ENCODE measurements around the gene KCNA3.

The KCNA3 gene

GRCh38 chr1:110680036-110680735, 5.4 kb upstream of the KCNA3 start:
- Histone ChIP-seq H3K4me3 (ENCODE audit: low read length in 2 of 2) (no peak overlapping the region), H3K4me1 (ENCODE audit: control insufficient read depth, insufficient read depth, low read length) (peaks cover 4% of the 10 kb centered on the region), H3K27me3 (ENCODE audit: control insufficient read depth in 1 of 2, insufficient read depth in 2 of 2, low read length in 2 of 2) (peaks cover 14 to 15% of the 10 kb centered on the region in 2 donors), H3K36me3 (ENCODE audit: control insufficient read depth in 2 of 2, insufficient read depth in 2 of 2, low read length in 2 of 2) (no peaks in the 10 kb centered on the region), H3K27ac (ENCODE audit: low read length) (no peak overlapping the region), H3K9ac (ENCODE audit: low read length in 2 of 2) (no peak overlapping the region), H3K9me3 (ENCODE audit: control insufficient read depth in 2 of 2, low read length in 2 of 2) (no peaks in the 10 kb centered on the region)

GRCh38 chr1:110677526-110677925, 2.8 kb upstream of the KCNA3 start:
- Histone ChIP-seq H3K9ac (ENCODE audit: low read length in 2 of 2) (no peak overlapping the region), H3K27me3 (ENCODE audit: control insufficient read depth in 1 of 2, insufficient read depth in 2 of 2, low read length in 2 of 2) (peaks cover 30 to 41% of the 10 kb centered on the region in 2 donors), H3K9me3 (ENCODE audit: control insufficient read depth in 2 of 2, low read length in 2 of 2) (no peaks in the 10 kb centered on the region), H3K36me3 (ENCODE audit: control insufficient read depth in 2 of 2, insufficient read depth in 2 of 2, low read length in 2 of 2) (no peaks in the 10 kb centered on the region), H3K4me1 (ENCODE audit: control insufficient read depth, insufficient read depth, low read length) (peaks cover 17% of the 10 kb centered on the region), H3K27ac (ENCODE audit: low read length) (no peak overlapping the region), H3K4me3 (ENCODE audit: low read length in 2 of 2) (no peak overlapping the region)

GRCh38 chr1:110676970-110677369, 2.2 kb upstream of the KCNA3 start:
- Histone ChIP-seq H3K9ac (ENCODE audit: low read length in 2 of 2) (no peak overlapping the region), H3K9me3 (ENCODE audit: control insufficient read depth in 2 of 2, low read length in 2 of 2) (no peaks in the 10 kb centered on the region), H3K27me3 (ENCODE audit: control insufficient read depth in 1 of 2, insufficient read depth in 2 of 2, low read length in 2 of 2) (peaks cover 34 to 45% of the 10 kb centered on the region in 2 donors), H3K4me1 (ENCODE audit: control insufficient read depth, insufficient read depth, low read length) (peaks cover 17% of the 10 kb centered on the region), H3K36me3 (ENCODE audit: control insufficient read depth in 2 of 2, insufficient read depth in 2 of 2, low read length in 2 of 2) (no peaks in the 10 kb centered on the region), H3K4me3 (ENCODE audit: low read length in 2 of 2) (no peak overlapping the region), H3K27ac (ENCODE audit: low read length) (no peak overlapping the region)

DNA sequence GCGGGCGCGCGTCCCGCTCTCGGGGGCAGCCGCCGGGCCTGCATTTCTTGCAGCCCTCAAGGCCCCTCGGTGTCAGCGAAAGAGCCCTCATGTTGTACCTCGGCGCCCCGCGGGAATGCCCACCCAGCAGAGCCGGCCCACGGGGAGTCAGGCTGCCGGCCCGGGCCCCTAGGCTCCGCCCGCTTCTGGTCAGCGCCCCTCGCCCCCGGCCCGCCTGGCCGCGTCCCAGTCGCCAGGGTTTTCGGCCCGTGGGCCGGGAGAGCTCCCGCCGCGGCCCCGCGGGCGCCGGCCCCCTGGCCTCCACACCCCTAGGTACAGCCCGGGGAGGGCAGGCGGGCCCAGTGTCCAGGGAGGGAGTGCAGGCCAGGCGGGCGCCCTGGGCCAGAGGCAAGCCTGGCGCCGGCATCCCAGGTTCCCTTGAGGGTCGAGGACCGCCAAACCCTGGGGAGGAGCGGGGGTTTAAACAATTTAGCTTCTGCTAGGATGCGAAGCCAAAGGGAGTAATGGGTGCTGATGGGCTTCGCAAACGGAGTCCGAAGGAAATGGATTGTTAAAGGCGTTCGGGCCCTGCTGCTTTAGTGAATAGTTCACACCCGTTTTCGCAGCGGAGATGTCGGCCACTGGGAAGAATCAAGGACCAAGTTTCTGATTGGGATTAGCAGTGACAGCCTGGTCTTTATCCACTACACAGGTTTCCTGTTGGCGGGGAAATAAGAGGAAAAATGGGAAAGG, 486 bp upstream of the KCNA3 start:
- Histone ChIP-seq H3K4me3 (ENCODE audit: low read length in 2 of 2) (peak overlapping the region in 1 of 2 donors; percentile 69), H3K9ac (ENCODE audit: low read length in 2 of 2) (no peak overlapping the region), H3K4me1 (ENCODE audit: control insufficient read depth, insufficient read depth, low read length) (peaks cover 17% of the 10 kb centered on the region), H3K9me3 (ENCODE audit: control insufficient read depth in 2 of 2, low read length in 2 of 2) (no peaks in the 10 kb centered on the region), H3K27ac (ENCODE audit: low read length) (no peak overlapping the region), H3K36me3 (ENCODE audit: control insufficient read depth in 2 of 2, insufficient read depth in 2 of 2, low read length in 2 of 2) (no peaks in the 10 kb centered on the region), H3K27me3 (ENCODE audit: control insufficient read depth in 1 of 2, insufficient read depth in 2 of 2, low read length in 2 of 2) (peaks cover 36 to 47% of the 10 kb centered on the region in 2 donors)

GRCh38 chr1:110673805-110674336, 869 bp downstream of the KCNA3 start:
- Histone ChIP-seq H3K27me3 (ENCODE audit: control insufficient read depth in 1 of 2, insufficient read depth in 2 of 2, low read length in 2 of 2) (peaks cover 36 to 47% of the 10 kb centered on the region in 2 donors), H3K4me1 (ENCODE audit: control insufficient read depth, insufficient read depth, low read length) (peaks cover 17% of the 10 kb centered on the region), H3K36me3 (ENCODE audit: control insufficient read depth in 2 of 2, insufficient read depth in 2 of 2, low read length in 2 of 2) (no peaks in the 10 kb centered on the region), H3K4me3 (ENCODE audit: low read length in 2 of 2) (peak overlapping the region; percentile 36 to 69), H3K9ac (ENCODE audit: low read length in 2 of 2) (no peak overlapping the region), H3K9me3 (ENCODE audit: control insufficient read depth in 2 of 2, low read length in 2 of 2) (no peaks in the 10 kb centered on the region), H3K27ac (ENCODE audit: low read length) (no peak overlapping the region)

DNA sequence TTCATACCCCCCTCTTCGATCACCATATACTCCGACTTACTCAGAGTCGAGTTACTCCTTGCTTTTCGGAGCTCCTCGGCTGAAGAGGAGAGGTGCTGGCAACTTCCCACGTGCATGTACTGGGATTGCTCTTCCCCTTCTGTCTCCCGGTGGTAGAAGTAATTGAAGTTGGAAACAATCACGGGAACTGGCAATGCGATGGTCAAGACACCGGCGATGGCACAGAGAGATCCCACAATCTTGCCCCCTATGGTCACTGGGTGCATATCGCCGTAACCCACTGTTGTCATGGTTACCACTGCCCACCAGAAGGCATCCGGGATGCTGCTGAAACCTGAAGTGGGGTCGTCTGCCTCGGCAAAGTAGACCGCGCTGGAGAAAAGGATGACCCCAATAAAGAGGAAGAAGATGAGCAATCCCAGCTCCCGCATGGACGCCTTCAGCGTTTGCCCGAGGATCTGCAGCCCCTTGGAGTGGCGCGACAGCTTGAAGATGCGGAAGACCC, 1.5 kb downstream of the KCNA3 start:
- Histone ChIP-seq H3K4me3 (ENCODE audit: low read length in 2 of 2) (no peak overlapping the region), H3K27ac (ENCODE audit: low read length) (no peak overlapping the region), H3K9me3 (ENCODE audit: control insufficient read depth in 2 of 2, low read length in 2 of 2) (no peaks in the 10 kb centered on the region), H3K4me1 (ENCODE audit: control insufficient read depth, insufficient read depth, low read length) (peaks cover 17% of the 10 kb centered on the region), H3K36me3 (ENCODE audit: control insufficient read depth in 2 of 2, insufficient read depth in 2 of 2, low read length in 2 of 2) (no peaks in the 10 kb centered on the region), H3K27me3 (ENCODE audit: control insufficient read depth in 1 of 2, insufficient read depth in 2 of 2, low read length in 2 of 2) (peaks cover 36 to 47% of the 10 kb centered on the region in 2 donors), H3K9ac (ENCODE audit: low read length in 2 of 2) (no peak overlapping the region)

- no peaks in the 10 kb centered on the region for H3K36me3 ChIP-seq (ENCODE audit: control insufficient read depth in 2 of 2, insufficient read depth in 2 of 2, low read length in 2 of 2)
- H3K27me3 ChIP-seq (ENCODE audit: control insufficient read depth in 1 of 2, insufficient read depth in 2 of 2, low read length in 2 of 2) = peaks cover 36 to 47% of the 10 kb centered on the region in 2 donors
- no peak overlapping the region for H3K27ac ChIP-seq (ENCODE audit: low read length)
- H3K4me3 ChIP-seq (ENCODE audit: low read length in 2 of 2) = no peak overlapping the region
- no peak overlapping the region for H3K9ac ChIP-seq (ENCODE audit: low read length in 2 of 2)
- H3K4me1 ChIP-seq (ENCODE audit: control insufficient read depth, insufficient read depth, low read length) = peaks cover 17% of the 10 kb centered on the region
- H3K9me3 ChIP-seq (ENCODE audit: control insufficient read depth in 2 of 2, low read length in 2 of 2) = no peaks in the 10 kb centered on the region
Measured at GRCh38 chr1:110672753-110673108, 2.0 kb downstream of the KCNA3 start.

DNA sequence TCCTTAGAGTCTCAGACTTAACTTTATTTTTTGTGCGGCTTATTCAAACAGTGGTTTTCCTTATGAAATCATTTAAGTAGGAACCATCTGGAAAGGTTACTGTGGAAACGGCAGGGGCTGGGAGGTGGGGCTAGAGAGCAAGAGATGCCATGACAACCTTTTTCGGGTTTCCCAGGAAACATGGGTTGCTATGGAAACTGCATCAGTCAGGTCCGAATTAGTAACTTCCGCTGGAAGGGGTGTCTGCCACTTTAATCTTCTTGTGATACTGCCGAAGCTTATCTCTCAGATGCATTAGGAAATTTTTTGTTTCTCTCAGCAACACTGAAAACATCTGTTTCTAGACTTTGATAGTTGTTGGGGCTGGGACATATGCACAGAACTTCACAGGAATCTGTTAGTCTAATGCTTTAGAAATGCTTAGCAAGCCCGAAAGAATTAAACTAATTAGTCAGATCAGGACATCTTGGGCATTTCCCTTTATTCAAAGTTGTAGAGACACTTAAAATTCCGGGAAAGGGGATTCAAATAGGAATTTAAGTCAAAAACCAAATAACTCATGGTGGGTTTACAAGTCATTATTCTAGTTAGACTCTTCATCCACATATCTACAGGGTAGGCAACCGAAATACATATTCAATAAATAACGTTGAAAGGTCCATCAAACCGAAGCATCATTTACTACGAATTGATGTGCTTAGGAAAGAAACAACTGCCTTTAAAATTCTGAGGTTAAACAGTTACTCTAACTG, 2.6 kb downstream of the KCNA3 start:
- Histone ChIP-seq H3K4me1 (ENCODE audit: control insufficient read depth, insufficient read depth, low read length) (peaks cover 17% of the 10 kb centered on the region), H3K27ac (ENCODE audit: low read length) (no peak overlapping the region), H3K9me3 (ENCODE audit: control insufficient read depth in 2 of 2, low read length in 2 of 2) (no peaks in the 10 kb centered on the region), H3K27me3 (ENCODE audit: control insufficient read depth in 1 of 2, insufficient read depth in 2 of 2, low read length in 2 of 2) (peaks cover 33 to 47% of the 10 kb centered on the region in 2 donors), H3K4me3 (ENCODE audit: low read length in 2 of 2) (no peak overlapping the region), H3K36me3 (ENCODE audit: control insufficient read depth in 2 of 2, insufficient read depth in 2 of 2, low read length in 2 of 2) (no peaks in the 10 kb centered on the region), H3K9ac (ENCODE audit: low read length in 2 of 2) (no peak overlapping the region)

GRCh38 chr1:110671361-110671760, 3.4 kb downstream of the KCNA3 start:
- H3K27ac ChIP-seq (ENCODE audit: low read length) = no peak overlapping the region
- H3K4me3 ChIP-seq (ENCODE audit: low read length in 2 of 2) = no peak overlapping the region
- peaks cover 30 to 43% of the 10 kb centered on the region in 2 donors for H3K27me3 ChIP-seq (ENCODE audit: control insufficient read depth in 1 of 2, insufficient read depth in 2 of 2, low read length in 2 of 2)

GRCh38 chr1:110668549-110668948, 6.2 kb downstream of the KCNA3 start:
- Histone ChIP-seq H3K27ac (ENCODE audit: low read length) (no peak overlapping the region), H3K4me3 (ENCODE audit: low read length in 2 of 2) (no peak overlapping the region), H3K27me3 (ENCODE audit: control insufficient read depth in 1 of 2, insufficient read depth in 2 of 2, low read length in 2 of 2) (peaks cover 17 to 19% of the 10 kb centered on the region in 2 donors)

More at GRCh38 chr1:110671361-110671760, 3.4 kb downstream of the KCNA3 start:
- Histone ChIP-seq H3K9ac (ENCODE audit: low read length in 2 of 2) (no peak overlapping the region), H3K9me3 (ENCODE audit: control insufficient read depth in 2 of 2, low read length in 2 of 2) (no peaks in the 10 kb centered on the region), H3K4me1 (ENCODE audit: control insufficient read depth, insufficient read depth, low read length) (peaks cover 17% of the 10 kb centered on the region), H3K36me3 (ENCODE audit: control insufficient read depth in 2 of 2, insufficient read depth in 2 of 2, low read length in 2 of 2) (no peaks in the 10 kb centered on the region)

More at GRCh38 chr1:110668549-110668948, 6.2 kb downstream of the KCNA3 start:
- Histone ChIP-seq H3K9me3 (ENCODE audit: control insufficient read depth in 2 of 2, low read length in 2 of 2) (no peaks in the 10 kb centered on the region), H3K4me1 (ENCODE audit: control insufficient read depth, insufficient read depth, low read length) (no peaks in the 10 kb centered on the region), H3K36me3 (ENCODE audit: control insufficient read depth in 2 of 2, insufficient read depth in 2 of 2, low read length in 2 of 2) (no peaks in the 10 kb centered on the region), H3K9ac (ENCODE audit: low read length in 2 of 2) (no peak overlapping the region)

Data from stomach smooth muscle (tissue), 2 donors.